ENCODE measurements around the gene BCORL1.

GRCh38 chrX:130075777-130076176, 93.3 kb downstream of the BCORL1 start:
- TF ChIP-seq CTCF (IDR thresholded peaks at IDR 0.05; ENCODE audit: low read depth, low read length) (no peak), EZH2phosphoT487 (IDR thresholded peaks at IDR 0.05; ENCODE audit: low read depth) (no peak)

Data from OCI-LY3 (cell line).